ENCODE results near the gene TWF1. TPM values are rescaled to one million over a fixed set of nuclear protein-coding genes. Genes with fewer than 3 reads are reported as not detected.

The TWF1 gene
- polyA plus RNA-seq, 1 donor from 2014 or later = 97.2 TPM

GRCh38 chr12:43749016-43749415 lies 57.1 kb downstream of the TWF1 start:
- Histone ChIP-seq H4K20me1 (ENCODE audit: insufficient read depth) (no peaks in the 10 kb centered on the region), H3K36me3 (ENCODE audit: insufficient read depth, low read length) (peaks cover 11% of the 10 kb centered on the region)

GRCh38 chr12:43744826-43745225 lies 61.3 kb downstream of the TWF1 start:
- Histone ChIP-seq H4K20me1 (ENCODE audit: insufficient read depth) (no peaks in the 10 kb centered on the region), H2AFZ (ENCODE audit: low read depth, low read length) (no peak overlapping the region), H3F3A (ENCODE audit: insufficient read depth, low read length, poor library complexity, severe bottlenecking) (no peaks in the 10 kb centered on the region), H3K9me3 (ENCODE audit: low read length) (no peaks in the 10 kb centered on the region), H3K79me2 (replicated peaks; ENCODE audit: insufficient read depth, low read length) (no peaks in the 10 kb centered on the region), H3K4me2 (ENCODE audit: low read length) (no peak overlapping the region), H3K9me2 (ENCODE audit: insufficient read depth, low read length) (no peaks in the 10 kb centered on the region), H3K36me3 (ENCODE audit: insufficient read depth, low read length) (peaks cover 15% of the 10 kb centered on the region), H3K27me3 (ENCODE audit: insufficient read depth, low read depth, low read length) (no peaks in the 10 kb centered on the region), H3K4me3 (ENCODE audit: low read length) (no peak overlapping the region), H3K27ac (ENCODE audit: low read length) (no peak overlapping the region), H3K9ac (ENCODE audit: low read length) (no peak overlapping the region)
- TF ChIP-seq POLR2AphosphoS5 (IDR thresholded peaks at IDR 0.05) (no peak), TAF1 (IDR thresholded peaks at IDR 0.05; ENCODE audit: low read depth) (no peak), RAD21 (conservative IDR thresholded peaks at IDR 0.05) (no peak), SMC3 (conservative IDR thresholded peaks at IDR 0.05; ENCODE audit: poor library complexity) (no peak), REST (IDR thresholded peaks at IDR 0.05; ENCODE audit: borderline replicate concordance) (no peak), MXI1 (conservative IDR thresholded peaks at IDR 0.05; ENCODE audit: poor library complexity, severe bottlenecking) (no peak), CTCF (IDR thresholded peaks at IDR 0.05; ENCODE audit: poor library complexity, severe bottlenecking) (no peak)

More at GRCh38 chr12:43749016-43749415, 57.1 kb downstream of the TWF1 start:
- Histone ChIP-seq H3K9ac (ENCODE audit: low read length) (no peak overlapping the region), H3K27ac (ENCODE audit: low read length) (no peak overlapping the region), H3K79me2 (replicated peaks; ENCODE audit: insufficient read depth, low read length) (no peaks in the 10 kb centered on the region), H3K9me2 (ENCODE audit: insufficient read depth, low read length) (no peaks in the 10 kb centered on the region), H3K4me2 (ENCODE audit: low read length) (no peak overlapping the region), H2AFZ (ENCODE audit: low read depth, low read length) (no peak overlapping the region), H3F3A (ENCODE audit: insufficient read depth, low read length, poor library complexity, severe bottlenecking) (no peaks in the 10 kb centered on the region), H3K4me3 (ENCODE audit: low read length) (no peak overlapping the region), H3K9me3 (ENCODE audit: low read length) (no peaks in the 10 kb centered on the region), H3K27me3 (ENCODE audit: insufficient read depth, low read depth, low read length) (no peaks in the 10 kb centered on the region)
- no peak for TF ChIP-seq EP300 (conservative IDR thresholded peaks at IDR 0.05; ENCODE audit: poor library complexity, severe bottlenecking)
- no peak for TF ChIP-seq CTCF (IDR thresholded peaks at IDR 0.05; ENCODE audit: poor library complexity, severe bottlenecking)
- TF ChIP-seq EZH2 (IDR thresholded peaks at IDR 0.05; ENCODE audit: borderline replicate concordance, insufficient read depth, low read length, poor library complexity, severe bottlenecking) = no peak
- TF ChIP-seq RAD21 (conservative IDR thresholded peaks at IDR 0.05) = no peak
- no peak for TF ChIP-seq SMC3 (conservative IDR thresholded peaks at IDR 0.05; ENCODE audit: poor library complexity)
- no peak for TF ChIP-seq POLR2AphosphoS5 (IDR thresholded peaks at IDR 0.05)
- TF ChIP-seq MXI1 (conservative IDR thresholded peaks at IDR 0.05; ENCODE audit: poor library complexity, severe bottlenecking) = no peak
- no peak for TF ChIP-seq REST (IDR thresholded peaks at IDR 0.05; ENCODE audit: borderline replicate concordance)
- no peak for TF ChIP-seq TAF1 (IDR thresholded peaks at IDR 0.05; ENCODE audit: low read depth)
